GM21529 (cell line): Measurements from ENCODE around the gene ACBD4.

ENCODE experiments used
- ATAC-seq: cut with Tn5 transposase; IDR thresholded peaks from one replicate; pipeline ENCODE4 v1.9.1; 2021; ENCODE audit not compliant: unreplicated experiment

ACBD4 gene

DNA sequence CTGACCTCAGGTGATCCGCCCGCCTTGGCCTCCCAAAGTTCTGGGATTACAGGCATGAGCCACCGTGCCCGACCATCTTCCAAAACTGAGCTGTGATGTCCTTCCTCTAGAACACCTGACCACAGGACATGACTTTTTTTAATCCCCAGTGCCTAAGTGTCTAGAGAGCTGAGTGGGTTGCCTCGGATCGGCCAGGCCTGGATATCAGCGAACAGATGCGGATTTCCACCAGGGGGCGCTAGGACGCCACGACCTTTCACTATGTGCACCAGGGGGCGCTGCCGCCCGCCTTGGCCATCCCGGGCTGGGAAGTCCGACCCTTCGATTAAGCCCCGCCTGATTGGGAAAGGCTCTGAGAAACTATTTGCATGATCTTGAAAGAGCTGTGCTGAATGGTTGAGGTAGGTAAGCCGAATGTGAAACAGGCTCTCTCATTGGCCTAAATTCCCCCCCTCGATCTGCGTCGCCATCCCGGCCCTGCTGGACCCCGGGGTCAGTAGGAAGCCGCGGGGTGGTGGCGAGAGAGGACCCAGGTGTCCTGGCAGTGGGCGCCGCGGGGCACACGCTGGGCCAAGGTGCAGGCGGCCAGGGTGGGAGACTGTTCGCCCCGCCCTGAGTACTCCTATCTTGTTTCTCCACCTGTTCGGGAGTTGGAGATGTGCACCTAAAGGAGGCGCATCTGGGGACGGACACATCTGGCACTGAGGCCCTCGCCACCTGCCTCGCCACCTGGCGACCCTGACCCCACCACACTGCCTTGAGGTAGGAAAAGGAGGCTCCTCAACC, at the start of gene ACBD4:
ACBD4 (plus strand) TSS at position 496 of the 786 bp plus-strand sequence. CDS start 458 bp downstream, outside the sequence.
- ATAC-seq = peak; percentile 83

- no peak for ATAC-seq
Measured at GRCh38 chr17:45086391-45086790, 49.1 kb upstream of the ACBD4 start.

- ATAC-seq = no peak
Measured at GRCh38 chr17:45086865-45087503, 48.5 kb upstream of the ACBD4 start.

- no peak for ATAC-seq
Measured at GRCh38 chr17:45087504-45087975, 47.9 kb upstream of the ACBD4 start.

DNA sequence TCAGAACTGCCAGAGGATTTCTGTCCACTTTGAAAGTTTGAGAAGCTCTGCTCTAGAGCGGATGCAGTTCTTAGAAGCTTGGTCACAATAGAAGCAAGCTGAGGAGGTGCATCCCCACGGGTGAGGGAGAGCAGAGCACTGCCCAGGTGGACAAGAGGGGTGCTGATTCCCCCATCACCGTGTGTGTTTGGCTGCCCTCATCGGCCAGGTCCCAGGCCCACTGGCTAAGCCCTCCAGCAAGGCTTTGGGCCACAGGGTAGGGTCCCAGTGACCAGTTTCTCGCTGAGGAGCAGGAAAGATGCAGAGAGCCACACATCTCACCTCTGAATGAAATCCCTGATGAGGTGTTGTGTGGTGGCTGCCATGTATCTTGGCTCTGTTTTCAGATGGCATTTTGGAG, 47.5 kb upstream of the ACBD4 start:
- no peak for ATAC-seq

DNA sequence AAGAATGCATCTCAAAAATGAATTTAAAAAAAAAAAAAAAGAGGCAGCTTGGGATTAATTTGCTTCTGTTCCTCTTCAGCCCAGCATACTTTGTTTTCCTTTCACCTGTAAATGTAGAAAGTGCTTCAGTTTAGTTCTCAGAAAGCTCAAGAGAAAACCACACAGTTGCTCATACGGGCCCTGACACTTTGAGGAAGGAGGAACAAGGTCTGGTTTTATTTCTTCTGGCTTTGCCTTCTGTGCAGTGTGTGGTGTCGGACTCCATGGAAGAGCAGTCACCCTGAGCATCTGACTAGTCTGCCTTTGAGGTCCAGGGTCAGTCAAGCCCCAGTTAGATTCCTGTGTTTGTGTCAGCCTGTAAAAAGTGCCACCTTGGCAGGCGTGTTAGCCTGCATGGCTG, 46.7 kb upstream of the ACBD4 start:
- ATAC-seq = no peak

GRCh38 chr17:45090711-45091110, 44.8 kb upstream of the ACBD4 start:
- ATAC-seq = no peak

GRCh38 chr17:45091778-45092425, 43.6 kb upstream of the ACBD4 start:
- ATAC-seq = no peak

DNA sequence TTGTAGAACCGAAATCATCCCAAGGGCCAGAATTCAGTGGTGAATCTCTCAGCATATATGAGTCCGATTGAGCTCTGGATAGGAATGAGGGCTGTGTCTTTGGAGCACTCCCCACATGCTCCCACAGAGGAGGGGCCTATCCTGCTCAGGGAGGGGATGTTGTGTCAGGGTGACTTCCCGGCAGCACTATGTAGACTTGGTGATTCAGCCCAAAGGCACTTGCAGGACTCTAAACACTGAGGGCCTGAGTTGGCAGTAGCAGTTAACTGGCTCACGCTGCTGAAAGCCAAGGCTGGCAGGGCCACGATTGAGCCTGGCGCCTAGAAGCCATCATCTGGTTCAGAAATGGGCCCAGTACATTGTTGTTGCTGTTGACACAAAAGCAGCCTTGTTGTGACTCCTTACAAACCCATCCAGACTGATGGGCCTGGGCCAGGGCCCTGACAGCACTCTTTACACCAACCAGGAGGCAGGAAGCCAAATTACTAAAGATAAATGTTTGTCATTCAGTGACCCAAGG, 42.5 kb upstream of the ACBD4 start:
- ATAC-seq = no peak

DNA sequence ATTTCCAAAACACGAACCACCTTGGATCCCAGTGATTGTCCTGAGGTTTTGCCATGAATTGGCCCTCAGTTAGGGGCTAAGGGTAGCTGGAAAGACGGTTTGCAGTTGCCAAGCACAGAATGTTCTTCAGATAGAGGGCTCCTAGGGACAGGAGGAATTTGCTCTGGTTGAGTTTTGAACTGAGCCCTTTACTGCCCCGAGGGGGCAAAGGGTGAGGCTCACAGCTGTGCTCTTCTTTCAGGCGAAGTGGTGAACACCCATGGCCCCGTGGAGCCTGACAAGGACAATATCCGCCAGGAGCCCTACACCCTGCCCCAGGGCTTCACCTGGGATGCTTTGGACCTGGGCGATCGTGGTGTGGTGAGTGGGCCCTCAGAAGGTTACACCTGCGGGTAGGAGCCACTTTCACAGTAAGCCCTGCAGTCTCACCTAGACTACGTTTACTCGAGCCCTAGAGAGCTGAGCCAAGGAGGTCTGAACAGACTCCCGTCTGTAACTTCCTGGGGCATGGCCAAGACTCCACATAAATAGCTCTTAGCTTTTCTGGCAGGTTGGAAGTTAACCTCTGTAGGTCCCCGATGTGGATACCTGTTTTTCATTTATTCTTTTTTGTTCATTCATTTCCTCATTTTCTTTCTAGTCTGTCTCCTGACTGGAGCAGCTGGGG, 41.9 kb upstream of the ACBD4 start:
- ATAC-seq = no peak

DNA sequence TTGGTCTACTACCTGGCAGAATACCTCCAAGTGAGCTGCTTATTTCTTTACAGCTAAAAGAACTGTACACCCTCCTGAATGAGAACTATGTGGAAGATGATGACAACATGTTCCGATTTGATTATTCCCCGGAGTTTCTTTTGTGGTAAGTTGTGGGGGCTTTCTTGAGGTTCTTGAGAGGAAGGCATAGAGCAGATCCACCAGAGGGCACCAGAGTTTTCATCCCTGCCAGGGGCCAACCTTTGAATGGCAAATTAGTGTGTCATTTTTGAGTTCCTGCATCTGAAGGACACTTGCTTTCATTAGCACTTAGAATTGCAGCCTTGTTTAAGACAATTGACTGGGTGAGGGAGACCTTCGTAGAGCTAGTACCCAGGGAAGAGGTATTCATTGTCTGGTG, 39.3 kb upstream of the ACBD4 start:
- no peak for ATAC-seq

GRCh38 chr17:45096926-45097325, 38.6 kb upstream of the ACBD4 start:
- ATAC-seq = no peak

GRCh38 chr17:45098081-45098868, 37.2 kb upstream of the ACBD4 start:
- ATAC-seq = no peak

DNA sequence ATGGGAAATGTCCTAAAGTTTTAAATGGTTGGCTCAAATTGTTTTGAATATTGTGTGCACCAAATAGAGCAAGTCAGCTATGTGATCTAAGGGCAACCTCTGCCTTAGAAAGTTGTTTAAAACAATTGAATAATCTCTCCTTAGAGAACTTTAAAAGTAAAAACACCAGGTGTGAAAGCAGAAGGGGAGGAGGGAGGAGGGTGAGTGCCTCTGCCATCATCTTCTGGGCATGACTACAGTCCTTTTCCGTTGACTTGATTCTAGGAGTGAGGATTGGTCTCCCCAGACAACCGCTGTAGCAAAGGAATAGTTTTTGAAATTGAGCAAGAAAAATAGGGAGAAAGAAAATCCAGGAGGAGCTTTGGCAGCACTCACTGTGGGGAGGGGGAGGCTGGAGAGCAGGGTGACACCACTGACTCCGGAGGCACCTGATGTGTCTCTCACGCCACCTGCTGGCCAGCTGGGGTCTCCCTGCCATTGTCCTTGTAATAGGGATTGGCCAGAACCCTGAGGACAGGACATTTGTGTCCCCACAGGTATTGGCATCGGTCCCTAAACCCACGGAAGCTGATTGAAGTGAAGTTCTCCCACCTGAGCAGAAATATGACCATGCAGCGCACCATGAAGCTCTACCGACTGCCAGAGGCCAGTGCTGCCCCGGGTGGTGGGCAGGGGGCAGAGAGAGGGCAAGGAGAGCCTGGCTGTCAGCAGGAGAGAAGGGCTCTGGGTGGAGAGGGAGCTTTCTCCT, 36.4 kb upstream of the ACBD4 start:
- ATAC-seq = no peak

- no peak for ATAC-seq
Measured at GRCh38 chr17:45101546-45101882, 34.0 kb upstream of the ACBD4 start.

DNA sequence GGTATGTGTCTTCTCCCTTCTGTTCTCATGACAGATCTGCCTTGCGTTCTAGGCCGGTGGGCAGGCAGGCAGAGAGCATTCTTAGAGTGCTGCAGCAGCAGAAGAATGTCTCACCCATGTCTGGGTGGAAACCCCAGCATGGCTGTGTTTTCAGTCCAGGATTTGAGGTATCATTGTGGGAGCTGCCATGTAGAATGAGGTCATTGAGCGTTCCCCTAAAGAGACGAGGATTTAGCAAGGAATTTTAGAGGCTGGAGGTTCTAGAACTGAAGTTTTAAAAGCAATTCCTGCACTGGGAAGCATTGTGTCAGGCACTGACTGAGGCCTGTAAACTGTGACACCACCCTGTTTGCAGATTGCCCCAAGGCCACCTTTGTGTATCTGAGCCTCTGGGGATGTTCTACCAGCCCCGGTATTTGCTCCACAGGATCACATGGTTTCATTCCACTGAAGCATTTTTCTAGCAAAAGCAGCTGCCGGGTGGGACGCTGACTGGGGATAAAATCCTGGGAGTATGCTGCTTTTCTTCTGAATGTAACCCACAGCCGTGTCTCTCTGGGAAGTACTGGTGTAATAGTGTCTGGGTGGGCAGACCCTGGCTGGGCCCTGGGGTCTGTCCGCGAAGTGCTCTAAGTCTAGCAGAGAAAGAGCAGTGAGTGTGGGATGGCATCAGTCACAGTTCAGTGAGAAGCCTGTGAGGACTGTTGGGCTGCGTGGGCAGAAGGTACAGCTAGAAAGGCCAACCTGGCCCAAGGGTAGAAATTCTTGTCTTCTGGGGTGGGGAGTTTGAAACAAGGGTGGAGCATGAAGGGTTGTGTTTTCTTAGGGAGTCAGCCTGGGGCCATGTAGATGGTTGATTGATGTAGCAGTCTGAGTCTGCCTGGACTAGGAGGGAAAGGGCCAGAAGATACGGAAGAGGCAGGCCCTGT, 33.3 kb upstream of the ACBD4 start:
- ATAC-seq = no peak

DNA sequence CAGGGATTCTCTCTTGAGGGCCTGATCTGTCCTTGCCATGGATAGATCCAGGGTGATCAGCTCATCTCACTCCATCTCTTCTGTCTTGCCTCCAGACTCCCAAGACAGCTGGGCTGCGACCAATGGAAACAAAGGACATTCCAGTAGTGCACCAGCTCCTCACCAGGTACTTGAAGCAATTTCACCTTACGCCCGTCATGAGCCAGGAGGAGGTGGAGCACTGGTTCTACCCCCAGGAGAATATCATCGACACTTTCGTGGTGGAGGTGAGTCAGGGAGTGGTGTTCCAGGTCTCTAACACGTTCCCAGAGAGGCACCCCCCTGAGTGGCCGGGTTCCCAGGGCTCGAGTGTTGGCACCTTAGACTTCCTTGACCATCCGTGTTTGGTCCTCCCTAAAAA, 32.6 kb upstream of the ACBD4 start:
- no peak for ATAC-seq

GRCh38 chr17:45103269-45103795, 32.2 kb upstream of the ACBD4 start:
- ATAC-seq = no peak

DNA sequence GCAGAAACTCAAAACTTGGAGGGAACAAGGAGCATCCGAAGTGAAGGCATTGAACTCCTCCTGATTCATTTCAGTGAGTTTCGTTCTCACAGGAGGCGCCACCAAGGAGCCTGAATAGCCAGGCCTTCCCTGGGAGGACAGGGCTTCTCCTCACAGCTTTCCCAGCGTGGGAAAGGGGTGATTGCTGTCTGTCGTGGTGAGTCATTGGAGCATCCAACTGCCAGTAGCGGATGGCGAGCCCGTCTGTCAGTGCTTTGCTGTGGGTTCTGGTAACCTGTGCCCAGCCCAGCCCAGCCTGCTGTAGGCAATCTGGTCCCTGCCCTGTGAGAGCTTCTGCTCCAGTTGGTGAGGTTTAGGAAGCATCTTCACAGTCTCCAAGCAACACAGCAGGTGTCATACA, 31.5 kb upstream of the ACBD4 start:
- ATAC-seq = no peak
